ENCODE data around the gene ABCC11.
"Not testable (repeated sequence)": the region's sequence is repeated elsewhere in the genome, so short reads cannot be mapped to it uniquely, and the experiment has no call there.

Gene ABCC11

DNA sequence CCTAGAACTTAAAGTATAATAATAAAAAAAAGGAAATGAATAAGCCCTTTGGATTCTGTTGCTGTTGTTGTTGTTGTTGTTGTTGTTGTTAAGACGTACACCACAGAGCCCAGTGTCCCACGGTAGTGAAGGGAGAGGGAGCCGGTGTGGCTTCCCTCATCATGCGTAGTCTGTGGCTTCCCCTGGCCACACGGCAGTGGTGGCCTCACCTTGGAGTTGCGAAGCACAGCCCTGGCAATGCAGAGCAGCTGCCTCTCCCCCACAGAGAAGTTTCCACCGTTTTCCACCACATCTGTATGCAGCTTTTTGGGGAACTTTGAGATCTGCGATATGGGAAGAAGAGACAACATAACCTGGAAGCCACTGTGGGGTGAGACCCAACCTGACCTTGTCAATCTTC lies 77.4 kb downstream of the ABCC11 start:
- no peak overlapping the region for H2AK5ac ChIP-seq (ENCODE audit: low read length)
- no peaks in the 10 kb centered on the region for H3K4me1 ChIP-seq (ENCODE audit: control insufficient read depth, low read depth, low read length)
- H3K79me1 ChIP-seq (ENCODE audit: low read length) = no peaks in the 10 kb centered on the region
- H3K79me2 ChIP-seq (ENCODE audit: control insufficient read depth, insufficient read depth, low read length) = no peaks in the 10 kb centered on the region
- no peaks in the 10 kb centered on the region for H3K27me3 ChIP-seq (ENCODE audit: insufficient read depth, low read length, poor library complexity)
- no peak overlapping the region for H3K23ac ChIP-seq (ENCODE audit: low read length)
- H3K9ac ChIP-seq (ENCODE audit: low read length) = no peak overlapping the region
- H3K4me2 ChIP-seq (ENCODE audit: low read length) = no peak overlapping the region
- WGBS (ENCODE audit: extremely low coverage, insufficient coverage, low lambda C conversion rate) = no CpG with 5 or more reads among the region's 8 CpGs
- no peak overlapping the region for H3K56ac ChIP-seq (ENCODE audit: low read length)
- H3K18ac ChIP-seq (ENCODE audit: low read length) = no peak overlapping the region
- H3K36me3 ChIP-seq (ENCODE audit: control insufficient read depth, insufficient read depth, low read length) = no peaks in the 10 kb centered on the region
- H4K5ac ChIP-seq (ENCODE audit: low read length) = no peak overlapping the region
- H2BK15ac ChIP-seq (replicated peaks; ENCODE audit: low read depth) = no peak overlapping the region
- H3K4me3 ChIP-seq (ENCODE audit: low read length) = no peak overlapping the region
- H2BK5ac ChIP-seq (ENCODE audit: low read length) = no peak overlapping the region
- no peak overlapping the region for H3K4ac ChIP-seq (ENCODE audit: low read depth, low read length)
- H3K27ac ChIP-seq (ENCODE audit: low read depth, low read length) = no peak overlapping the region
- DNase-seq = no peak
- H2BK120ac ChIP-seq (ENCODE audit: low read depth, low read length) = no peak overlapping the region
- H4K8ac ChIP-seq (ENCODE audit: low read depth, low read length) = no peak overlapping the region

DNA sequence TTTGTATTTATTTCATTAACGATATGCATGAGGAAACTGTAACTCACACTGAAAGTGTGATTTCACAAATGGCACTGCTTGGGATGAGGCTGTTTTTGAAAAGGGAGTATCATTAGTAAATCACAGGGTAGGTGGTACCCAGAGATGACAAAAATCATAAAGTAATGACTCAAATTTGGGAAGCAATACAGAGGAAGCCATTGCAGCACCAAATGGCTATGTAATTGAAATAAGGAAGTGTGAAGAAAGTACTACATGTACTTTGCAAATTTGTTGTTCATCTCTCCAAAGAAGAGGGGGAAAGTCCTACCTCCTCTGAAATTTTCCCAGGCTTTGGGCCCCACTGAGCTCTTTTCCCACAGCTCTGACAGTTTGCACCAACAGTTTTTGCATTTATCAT lies 79.3 kb downstream of the ABCC11 start:
- H2BK15ac ChIP-seq (replicated peaks; ENCODE audit: low read depth) = no peak overlapping the region
- H3K23ac ChIP-seq (ENCODE audit: low read length) = no peak overlapping the region
- no peak overlapping the region for H3K56ac ChIP-seq (ENCODE audit: low read length)
- H2BK5ac ChIP-seq (ENCODE audit: low read length) = no peak overlapping the region
- no peaks in the 10 kb centered on the region for H3K79me1 ChIP-seq (ENCODE audit: low read length)
- H3K4me2 ChIP-seq (ENCODE audit: low read length) = no peak overlapping the region
- no peak overlapping the region for H3K27ac ChIP-seq (ENCODE audit: low read depth, low read length)
- H3K27me3 ChIP-seq (ENCODE audit: insufficient read depth, low read length, poor library complexity) = no peaks in the 10 kb centered on the region
- no peaks in the 10 kb centered on the region for H3K4me1 ChIP-seq (ENCODE audit: control insufficient read depth, low read depth, low read length)
- no peak overlapping the region for H3K4me3 ChIP-seq (ENCODE audit: low read length)
- no peaks in the 10 kb centered on the region for H3K79me2 ChIP-seq (ENCODE audit: control insufficient read depth, insufficient read depth, low read length)
- H3K18ac ChIP-seq (ENCODE audit: low read length) = no peak overlapping the region
- no peak for DNase-seq
- H2AK5ac ChIP-seq (ENCODE audit: low read length) = no peak overlapping the region
- no CpG with 5 or more reads among the region's 1 CpG for WGBS (ENCODE audit: extremely low coverage, insufficient coverage, low lambda C conversion rate)
- no peak overlapping the region for H2BK120ac ChIP-seq (ENCODE audit: low read depth, low read length)
- no peaks in the 10 kb centered on the region for H3K36me3 ChIP-seq (ENCODE audit: control insufficient read depth, insufficient read depth, low read length)
- no peak overlapping the region for H3K4ac ChIP-seq (ENCODE audit: low read depth, low read length)
- H3K9ac ChIP-seq (ENCODE audit: low read length) = no peak overlapping the region
- no peak overlapping the region for H4K8ac ChIP-seq (ENCODE audit: low read depth, low read length)
- H4K5ac ChIP-seq (ENCODE audit: low read length) = no peak overlapping the region

DNA sequence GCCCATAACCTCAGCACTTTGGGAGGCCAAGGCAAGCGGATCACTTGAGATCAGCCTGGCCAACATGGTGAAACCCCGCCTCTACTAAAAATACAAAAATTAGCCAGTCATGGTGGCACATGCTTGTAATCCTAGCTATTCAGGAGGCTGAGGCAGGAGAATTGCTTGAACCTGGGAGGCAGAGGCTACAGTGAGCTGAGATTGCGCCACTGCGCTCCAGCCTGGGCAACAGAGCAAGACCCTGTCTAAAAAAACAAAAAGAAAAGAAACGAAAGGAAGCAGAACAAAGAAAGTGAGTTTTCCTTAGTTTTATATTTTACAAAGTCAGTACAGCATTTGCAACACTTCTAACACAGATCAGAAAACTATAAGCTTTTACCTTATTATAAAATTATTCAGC lies 80.7 kb downstream of the ABCC11 start:
- not testable (repeated sequence) for H3K4me2 ChIP-seq (ENCODE audit: low read length); H2BK15ac ChIP-seq (replicated peaks; ENCODE audit: low read depth); H3K27ac ChIP-seq (ENCODE audit: low read depth, low read length); DNase-seq; H4K5ac ChIP-seq (ENCODE audit: low read length); H3K4me1 ChIP-seq (ENCODE audit: control insufficient read depth, low read depth, low read length); H3K36me3 ChIP-seq (ENCODE audit: control insufficient read depth, insufficient read depth, low read length); H2BK120ac ChIP-seq (ENCODE audit: low read depth, low read length); H3K4me3 ChIP-seq (ENCODE audit: low read length); H2AK5ac ChIP-seq (ENCODE audit: low read length); H3K79me2 ChIP-seq (ENCODE audit: control insufficient read depth, insufficient read depth, low read length); H3K18ac ChIP-seq (ENCODE audit: low read length); H2BK5ac ChIP-seq (ENCODE audit: low read length); H3K4ac ChIP-seq (ENCODE audit: low read depth, low read length); H4K8ac ChIP-seq (ENCODE audit: low read depth, low read length); H3K9ac ChIP-seq (ENCODE audit: low read length); H3K56ac ChIP-seq (ENCODE audit: low read length); H3K27me3 ChIP-seq (ENCODE audit: insufficient read depth, low read length, poor library complexity); H3K79me1 ChIP-seq (ENCODE audit: low read length); H3K23ac ChIP-seq (ENCODE audit: low read length)
- WGBS (ENCODE audit: extremely low coverage, insufficient coverage, low lambda C conversion rate) = no CpG with 5 or more reads among the region's 5 CpGs

DNA sequence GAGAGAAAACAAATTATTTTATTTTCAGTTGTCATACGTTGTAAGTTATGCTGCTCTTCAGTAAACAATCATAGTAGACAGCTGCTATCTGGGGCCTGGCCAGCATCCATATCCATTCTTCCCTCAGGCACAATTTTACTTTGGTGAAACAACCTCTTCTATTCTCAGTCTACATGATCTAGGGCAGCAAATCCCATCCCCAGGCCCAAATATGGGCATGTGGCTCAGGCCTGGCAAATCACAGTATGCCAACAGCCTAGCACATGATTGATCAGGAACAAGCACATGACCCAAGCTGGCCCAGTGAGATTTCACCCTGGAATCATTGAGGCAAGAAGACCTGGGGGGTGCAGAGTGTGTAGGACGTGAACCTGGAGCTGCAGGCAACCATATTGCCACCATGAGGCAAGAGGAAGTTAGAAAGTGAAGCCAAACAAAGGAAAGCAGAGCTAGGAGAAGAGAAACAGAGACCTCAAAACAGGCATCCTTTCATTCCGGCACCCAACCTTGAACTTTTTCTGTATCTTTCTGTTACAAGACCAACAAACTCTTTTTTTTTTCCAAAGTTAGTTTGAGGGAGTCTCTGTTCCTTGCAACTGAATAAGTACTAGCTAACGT lies 81.3 kb downstream of the ABCC11 start:
- no peak overlapping the region for H3K4me2 ChIP-seq (ENCODE audit: low read length)
- H2AK5ac ChIP-seq (ENCODE audit: low read length) = no peak overlapping the region
- H3K18ac ChIP-seq (ENCODE audit: low read length) = no peak overlapping the region
- no peak overlapping the region for H3K56ac ChIP-seq (ENCODE audit: low read length)
- H3K9ac ChIP-seq (ENCODE audit: low read length) = no peak overlapping the region
- no peak overlapping the region for H3K27ac ChIP-seq (ENCODE audit: low read depth, low read length)
- H3K23ac ChIP-seq (ENCODE audit: low read length) = no peak overlapping the region
- no peaks in the 10 kb centered on the region for H3K4me1 ChIP-seq (ENCODE audit: control insufficient read depth, low read depth, low read length)
- no peaks in the 10 kb centered on the region for H3K79me2 ChIP-seq (ENCODE audit: control insufficient read depth, insufficient read depth, low read length)
- no peak overlapping the region for H3K4ac ChIP-seq (ENCODE audit: low read depth, low read length)
- no peak overlapping the region for H4K5ac ChIP-seq (ENCODE audit: low read length)
- H3K79me1 ChIP-seq (ENCODE audit: low read length) = no peaks in the 10 kb centered on the region
- no CpG with 5 or more reads among the region's 4 CpGs for WGBS (ENCODE audit: extremely low coverage, insufficient coverage, low lambda C conversion rate)
- H3K4me3 ChIP-seq (ENCODE audit: low read length) = no peak overlapping the region
- H2BK5ac ChIP-seq (ENCODE audit: low read length) = no peak overlapping the region
- DNase-seq = peak; percentile 46
- no peak overlapping the region for H2BK15ac ChIP-seq (replicated peaks; ENCODE audit: low read depth)
- no peaks in the 10 kb centered on the region for H3K36me3 ChIP-seq (ENCODE audit: control insufficient read depth, insufficient read depth, low read length)
- H2BK120ac ChIP-seq (ENCODE audit: low read depth, low read length) = no peak overlapping the region
- no peak overlapping the region for H4K8ac ChIP-seq (ENCODE audit: low read depth, low read length)
- no peaks in the 10 kb centered on the region for H3K27me3 ChIP-seq (ENCODE audit: insufficient read depth, low read length, poor library complexity)

DNA sequence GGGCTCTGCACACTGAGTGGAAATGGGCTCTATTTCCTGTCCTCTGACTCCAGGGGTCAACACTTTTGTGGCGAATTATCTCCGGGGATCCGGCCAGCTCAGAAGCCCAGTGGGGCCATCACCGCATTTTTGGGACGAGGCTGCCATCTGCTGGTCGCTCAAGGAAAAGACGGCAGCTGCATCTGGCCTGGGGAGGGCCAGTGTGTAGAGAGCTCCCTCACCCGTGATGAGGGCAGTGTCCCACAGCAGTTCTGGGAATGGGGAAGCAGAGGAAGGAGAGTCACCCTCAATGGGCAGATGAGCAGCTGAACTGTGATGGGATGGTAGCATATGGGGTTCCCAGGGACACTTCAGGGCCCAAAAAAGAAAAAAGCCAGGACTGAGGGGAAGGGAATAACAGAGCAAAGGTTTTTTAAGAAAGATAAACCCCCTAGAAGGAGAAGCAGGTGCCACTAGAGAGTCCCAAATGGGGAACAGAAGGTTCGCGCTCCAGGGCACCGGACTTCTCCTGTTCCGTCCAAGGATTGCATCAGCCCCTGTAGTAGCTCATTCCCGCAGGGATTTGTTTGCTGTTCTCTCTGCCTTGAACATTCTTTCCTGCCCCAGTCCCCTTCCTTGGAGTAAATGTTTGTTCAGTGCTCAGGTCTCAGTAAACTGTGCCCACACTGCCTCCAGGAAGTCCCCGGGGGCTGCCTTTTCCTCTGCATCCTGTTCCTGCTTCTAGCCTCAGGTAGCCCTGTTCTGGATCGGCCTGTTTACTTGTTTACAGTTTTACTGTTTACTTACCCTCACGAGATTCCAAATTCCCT lies 82.2 kb downstream of the ABCC11 start:
- Histone ChIP-seq H3K79me2 (ENCODE audit: control insufficient read depth, insufficient read depth, low read length) (no peaks in the 10 kb centered on the region), H2AK5ac (ENCODE audit: low read length) (no peak overlapping the region), H3K36me3 (ENCODE audit: control insufficient read depth, insufficient read depth, low read length) (no peaks in the 10 kb centered on the region), H2BK15ac (replicated peaks; ENCODE audit: low read depth) (no peak overlapping the region), H3K18ac (ENCODE audit: low read length) (peak overlapping the region; percentile 3), H3K23ac (ENCODE audit: low read length) (no peak overlapping the region), H3K56ac (ENCODE audit: low read length) (no peak overlapping the region), H3K4me2 (ENCODE audit: low read length) (no peak overlapping the region), H3K79me1 (ENCODE audit: low read length) (no peaks in the 10 kb centered on the region), H3K27ac (ENCODE audit: low read depth, low read length) (no peak overlapping the region), H4K8ac (ENCODE audit: low read depth, low read length) (no peak overlapping the region), H3K4me1 (ENCODE audit: control insufficient read depth, low read depth, low read length) (no peaks in the 10 kb centered on the region), H3K4me3 (ENCODE audit: low read length) (no peak overlapping the region), H2BK120ac (ENCODE audit: low read depth, low read length) (no peak overlapping the region), H2BK5ac (ENCODE audit: low read length) (no peak overlapping the region), H3K4ac (ENCODE audit: low read depth, low read length) (no peak overlapping the region), H3K27me3 (ENCODE audit: insufficient read depth, low read length, poor library complexity) (no peaks in the 10 kb centered on the region), H4K5ac (ENCODE audit: low read length) (no peak overlapping the region), H3K9ac (ENCODE audit: low read length) (no peak overlapping the region)
- no CpG with 5 or more reads among the region's 16 CpGs for WGBS (ENCODE audit: extremely low coverage, insufficient coverage, low lambda C conversion rate)
- peak; percentile 86 for DNase-seq

Measured in mesendoderm (in vitro differentiated cells).